Fibroblast of skin of abdomen (primary cell): ENCODE results near the gene DUS4L.

Experiments
- DNase-seq: peaks from one replicate; pipeline ENCODE4 v3.0.0-alpha.2; 2013

DUS4L gene

GRCh38 chr7:107580716-107581383 lies 17.1 kb downstream of the DUS4L start:
- no peak for DNase-seq

- no peak for DNase-seq
These were observed 17.7 kb downstream of the DUS4L start for GRCh38 chr7:107581387-107582013.

GRCh38 chr7:107582875-107583274 lies 19.1 kb downstream of the DUS4L start:
- DNase-seq: no peak

- DNase-seq: no peak
These were observed 20.9 kb downstream of the DUS4L start for GRCh38 chr7:107584716-107585115.

GRCh38 chr7:107588529-107589130 lies 24.9 kb downstream of the DUS4L start:
- DNase-seq: no peak

GRCh38 chr7:107591421-107591820 lies 27.6 kb downstream of the DUS4L start:
- DNase-seq: no peak

- peak; percentile 94 for DNase-seq
These were observed 28.7 kb downstream of the DUS4L start for GRCh38 chr7:107592361-107593024.

GRCh38 chr7:107593025-107593410 lies 29.2 kb downstream of the DUS4L start:
- no peak for DNase-seq

GRCh38 chr7:107594961-107595737 lies 31.4 kb downstream of the DUS4L start:
- DNase-seq: peak; percentile 92

GRCh38 chr7:107596881-107597581 lies 33.3 kb downstream of the DUS4L start:
- no peak for DNase-seq

GRCh38 chr7:107597582-107597916 lies 33.8 kb downstream of the DUS4L start:
- no peak for DNase-seq

GRCh38 chr7:107597953-107598352 lies 34.2 kb downstream of the DUS4L start:
- no peak for DNase-seq

- no peak for DNase-seq
These were observed 35.5 kb downstream of the DUS4L start for GRCh38 chr7:107599262-107599661.

GRCh38 chr7:107600816-107601215 lies 37.0 kb downstream of the DUS4L start:
- no peak for DNase-seq

GRCh38 chr7:107605218-107605815 lies 41.5 kb downstream of the DUS4L start:
- no peak for DNase-seq

GRCh38 chr7:107606303-107606702 lies 42.5 kb downstream of the DUS4L start:
- no peak for DNase-seq

GRCh38 chr7:107609811-107610261 lies 46.1 kb downstream of the DUS4L start:
- DNase-seq: no peak

- no peak for DNase-seq
These were observed 46.6 kb downstream of the DUS4L start for GRCh38 chr7:107610323-107610722.

- DNase-seq: no peak
These were observed 49.7 kb downstream of the DUS4L start for GRCh38 chr7:107613439-107613838.

GRCh38 chr7:107613948-107614347 lies 50.2 kb downstream of the DUS4L start:
- DNase-seq: peak; percentile 36

- DNase-seq: peak; percentile 90
These were observed 50.7 kb downstream of the DUS4L start for GRCh38 chr7:107614425-107614824.
